Superior temporal gyrus (tissue), 1 donor: ENCODE data around the gene CSAG3.
"Not testable (repeated sequence)": the region's sequence is repeated elsewhere in the genome, so short reads cannot be mapped to it uniquely, and the experiment has no call there.

ENCODE experiments used
- DNase-seq: peaks from one replicate; pipeline ENCODE4 v3.0.0-alpha.2; 2016; ENCODE audit errors: extremely low spot score

CSAG3 gene

GRCh38 chrX:152758918-152759317 lies at the start of gene CSAG3:
TSS of gene CSAG3 (plus strand) at chrX:152759218.
- not testable (repeated sequence) for DNase-seq

GRCh38 chrX:152713195-152713594 lies 45.8 kb upstream of the CSAG3 start:
- DNase-seq = not testable (repeated sequence)

DNA sequence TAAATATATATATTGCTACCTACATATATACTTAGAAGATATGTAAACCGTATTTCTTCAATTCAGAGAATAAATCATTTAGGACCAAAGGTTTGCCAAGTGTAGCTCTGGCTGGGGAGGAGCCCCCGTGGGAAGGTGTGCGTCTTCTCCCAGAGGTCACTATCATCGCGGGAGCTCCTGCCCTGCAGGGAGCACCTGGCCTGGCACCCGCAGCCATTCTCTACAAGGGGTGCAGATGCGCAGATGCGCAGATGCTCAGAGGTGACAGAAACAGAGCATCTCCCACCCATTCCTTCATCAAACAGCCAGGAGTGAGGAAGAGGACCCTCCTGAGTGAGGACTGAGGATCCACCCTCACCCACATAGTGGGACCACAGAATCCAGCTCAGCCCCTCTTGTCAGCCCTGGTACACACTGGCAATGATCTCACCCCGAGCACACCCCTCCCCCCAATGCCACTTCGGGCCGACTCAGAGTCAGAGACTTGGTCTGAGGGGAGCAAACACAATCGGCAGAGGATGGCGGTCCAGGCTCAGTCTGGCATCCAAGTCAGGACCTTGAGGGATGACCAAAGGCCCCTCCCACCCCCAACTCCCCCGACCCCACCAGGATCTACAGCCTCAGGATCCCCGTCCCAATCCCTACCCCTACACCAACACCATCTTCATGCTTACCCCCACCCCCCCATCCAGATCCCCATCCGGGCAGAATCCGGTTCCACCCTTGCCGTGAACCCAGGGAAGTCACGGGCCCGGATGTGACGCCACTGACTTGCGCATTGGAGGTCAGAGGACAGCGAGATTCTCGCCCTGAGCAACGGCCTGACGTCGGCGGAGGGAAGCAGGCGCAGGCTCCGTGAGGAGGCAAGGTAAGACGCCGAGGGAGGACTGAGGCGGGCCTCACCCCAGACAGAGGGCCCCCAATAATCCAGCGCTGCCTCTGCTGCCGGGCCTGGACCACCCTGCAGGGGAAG lies 44.9 kb upstream of the CSAG3 start, which contains the start of gene MAGEA2B:
TSS of gene MAGEA2B (plus strand) at position 814 of the 973 bp plus-strand sequence. CDS start 2,479 bp downstream, outside the sequence.
- DNase-seq = not testable (repeated sequence)

DNA sequence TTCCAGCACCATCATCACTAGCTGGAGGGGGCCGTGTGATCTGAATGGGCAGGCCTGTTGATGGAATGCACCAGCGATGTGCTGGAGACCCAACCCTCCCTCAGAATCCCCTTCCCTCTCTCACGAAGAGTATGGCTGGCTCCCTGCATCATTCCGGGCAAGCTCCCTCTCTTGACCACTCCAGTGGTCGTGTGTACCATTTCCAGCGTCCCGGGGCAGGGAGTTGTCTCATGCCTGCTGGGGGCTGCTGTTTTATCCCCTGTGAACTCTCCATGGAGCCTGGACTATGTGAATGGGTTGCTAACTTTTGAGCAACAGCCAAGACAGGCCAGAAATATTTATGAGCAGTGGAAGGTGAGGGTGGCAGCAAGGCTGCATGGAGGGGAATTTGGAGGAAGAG lies 33.6 kb upstream of the CSAG3 start:
- no peak for DNase-seq

DNA sequence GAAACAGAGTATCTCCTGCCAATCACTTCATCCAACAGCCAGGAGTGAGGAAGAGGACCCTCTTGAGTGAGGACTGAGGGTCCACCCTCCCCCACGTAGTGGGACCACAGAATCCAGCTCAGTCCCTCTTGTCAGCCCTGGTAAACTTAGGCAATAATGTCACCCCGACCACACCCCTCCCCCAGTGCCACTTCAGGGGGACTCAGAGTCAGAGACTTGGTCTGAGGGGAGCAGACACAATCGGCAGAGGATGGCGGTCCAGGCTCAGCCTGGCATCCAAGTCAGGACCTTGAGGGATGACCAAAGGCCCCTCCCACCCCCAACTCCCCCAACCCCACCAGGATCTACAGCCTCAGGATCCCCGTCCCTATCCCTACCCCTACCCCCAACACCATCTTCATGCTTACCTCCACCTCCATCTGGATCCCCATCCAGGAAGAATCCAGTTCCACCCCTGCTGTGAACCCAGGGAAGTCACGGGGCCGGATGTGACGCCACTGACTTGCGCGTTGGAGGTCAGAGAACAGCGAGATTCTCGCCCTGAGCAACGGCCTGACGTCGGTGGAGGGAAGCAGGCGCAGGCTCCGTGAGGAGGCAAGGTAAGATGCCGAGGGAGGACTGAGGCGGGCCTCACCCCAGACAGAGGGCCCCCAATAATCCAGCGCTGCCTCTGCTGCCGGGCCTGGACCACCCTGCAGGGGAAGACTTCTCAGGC lies 25.6 kb upstream of the CSAG3 start, which contains the start of the genes CSAG1 and MAGEA12:
TSS of gene CSAG1 (minus strand) at position 461 of the 715 bp plus-strand sequence. CDS start 1,261 bp downstream, outside the sequence.
TSS of gene MAGEA12 (plus strand) at position 497 of the 715 bp plus-strand sequence. CDS start 2,405 bp downstream, outside the sequence.
- DNase-seq = no peak

DNA sequence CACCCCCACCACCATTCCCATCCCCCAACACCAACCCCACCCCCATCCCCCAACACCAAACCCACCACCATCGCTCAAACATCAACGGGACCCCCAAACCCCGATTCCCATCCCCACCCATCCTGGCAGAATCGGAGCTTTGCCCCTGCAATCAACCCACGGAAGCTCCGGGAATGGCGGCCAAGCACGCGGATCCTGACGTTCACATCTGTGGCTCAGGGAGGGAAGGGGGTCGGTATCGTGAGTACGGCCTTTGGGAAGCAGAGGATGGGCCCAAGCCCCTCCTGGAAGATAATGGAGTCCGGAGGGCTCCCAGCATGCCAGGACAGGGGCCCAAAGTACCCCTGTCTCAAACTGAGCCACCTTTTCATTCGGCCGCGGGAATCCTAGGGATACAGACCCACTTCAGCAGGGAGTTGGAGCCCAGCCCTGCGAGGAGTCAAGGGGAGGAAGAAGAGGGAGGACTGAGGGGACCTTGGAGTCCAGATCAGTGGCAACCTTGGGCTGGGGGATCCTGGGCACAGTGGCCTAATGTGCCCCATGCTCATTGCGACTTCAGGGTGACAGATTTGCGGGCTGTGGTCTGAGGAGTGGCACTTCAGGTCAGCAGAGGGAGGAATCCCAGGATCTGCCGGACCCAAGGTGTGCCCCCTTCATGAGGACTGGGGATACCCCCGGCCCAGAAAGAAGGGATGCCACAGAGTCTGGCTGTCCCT lies 24.7 kb upstream of the CSAG3 start:
- not testable (repeated sequence) for DNase-seq

DNA sequence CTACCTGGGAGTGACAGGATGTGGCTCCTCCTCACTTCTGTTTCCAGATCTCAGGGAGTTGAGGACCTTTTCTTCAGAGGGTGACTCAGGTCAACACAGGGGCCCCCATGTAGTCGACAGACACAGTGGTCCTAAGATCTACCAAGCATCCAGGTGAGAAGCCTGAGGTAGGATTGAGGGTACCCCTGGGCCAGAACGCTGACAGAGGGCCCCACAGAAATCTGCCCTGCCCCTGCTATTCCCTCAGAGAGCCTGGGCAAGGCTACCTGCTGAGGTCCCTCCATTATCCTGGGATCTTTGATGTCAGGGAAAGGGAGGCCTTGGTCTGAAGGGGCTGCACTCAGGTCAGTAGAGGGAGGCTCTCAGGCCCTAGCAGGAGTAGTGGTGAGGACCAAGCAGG lies 23.9 kb upstream of the CSAG3 start:
- no peak for DNase-seq

- no peak for DNase-seq
These were observed 23.0 kb upstream of the CSAG3 start for GRCh38 chrX:152735860-152736511.

DNA sequence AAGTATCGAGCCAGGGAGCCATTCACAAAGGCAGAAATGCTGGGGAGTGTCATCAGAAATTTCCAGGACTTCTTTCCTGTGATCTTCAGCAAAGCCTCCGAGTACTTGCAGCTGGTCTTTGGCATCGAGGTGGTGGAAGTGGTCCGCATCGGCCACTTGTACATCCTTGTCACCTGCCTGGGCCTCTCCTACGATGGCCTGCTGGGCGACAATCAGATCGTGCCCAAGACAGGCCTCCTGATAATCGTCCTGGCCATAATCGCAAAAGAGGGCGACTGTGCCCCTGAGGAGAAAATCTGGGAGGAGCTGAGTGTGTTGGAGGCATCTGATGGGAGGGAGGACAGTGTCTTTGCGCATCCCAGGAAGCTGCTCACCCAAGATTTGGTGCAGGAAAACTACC lies 22.5 kb upstream of the CSAG3 start:
- not testable (repeated sequence) for DNase-seq

- DNase-seq = no peak
These were observed 20.5 kb upstream of the CSAG3 start for GRCh38 chrX:152738560-152738959.

DNA sequence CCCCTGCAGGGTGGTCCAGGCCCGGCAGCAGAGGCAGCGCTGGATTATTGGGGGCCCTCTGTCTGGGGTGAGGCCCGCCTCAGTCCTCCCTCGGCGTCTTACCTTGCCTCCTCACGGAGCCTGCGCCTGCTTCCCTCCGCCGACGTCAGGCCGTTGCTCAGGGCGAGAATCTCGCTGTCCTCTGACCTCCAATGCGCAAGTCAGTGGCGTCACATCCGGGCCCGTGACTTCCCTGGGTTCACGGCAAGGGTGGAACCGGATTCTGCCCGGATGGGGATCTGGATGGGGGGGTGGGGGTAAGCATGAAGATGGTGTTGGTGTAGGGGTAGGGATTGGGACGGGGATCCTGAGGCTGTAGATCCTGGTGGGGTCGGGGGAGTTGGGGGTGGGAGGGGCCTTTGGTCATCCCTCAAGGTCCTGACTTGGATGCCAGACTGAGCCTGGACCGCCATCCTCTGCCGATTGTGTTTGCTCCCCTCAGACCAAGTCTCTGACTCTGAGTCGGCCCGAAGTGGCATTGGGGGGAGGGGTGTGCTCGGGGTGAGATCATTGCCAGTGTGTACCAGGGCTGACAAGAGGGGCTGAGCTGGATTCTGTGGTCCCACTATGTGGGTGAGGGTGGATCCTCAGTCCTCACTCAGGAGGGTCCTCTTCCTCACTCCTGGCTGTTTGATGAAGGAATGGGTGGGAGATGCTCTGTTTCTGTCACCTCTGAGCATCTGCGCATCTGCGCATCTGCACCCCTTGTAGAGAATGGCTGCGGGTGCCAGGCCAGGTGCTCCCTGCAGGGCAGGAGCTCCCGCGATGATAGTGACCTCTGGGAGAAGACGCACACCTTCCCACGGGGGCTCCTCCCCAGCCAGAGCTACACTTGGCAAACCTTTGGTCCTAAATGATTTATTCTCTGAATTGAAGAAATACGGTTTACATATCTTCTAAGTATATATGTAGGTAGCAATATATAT lies 5.0 kb upstream of the CSAG3 start, which contains the start of gene MAGEA2:
TSS of gene MAGEA2 (minus strand) at position 157 of the 965 bp plus-strand sequence. CDS start 2,479 bp downstream, outside the sequence.
- not testable (repeated sequence) for DNase-seq

- DNase-seq = not testable (repeated sequence)
These were observed 4.1 kb upstream of the CSAG3 start for GRCh38 chrX:152754871-152755270.

GRCh38 chrX:152759544-152759943 lies 526 bp downstream of the CSAG3 start:
- not testable (repeated sequence) for DNase-seq

DNA sequence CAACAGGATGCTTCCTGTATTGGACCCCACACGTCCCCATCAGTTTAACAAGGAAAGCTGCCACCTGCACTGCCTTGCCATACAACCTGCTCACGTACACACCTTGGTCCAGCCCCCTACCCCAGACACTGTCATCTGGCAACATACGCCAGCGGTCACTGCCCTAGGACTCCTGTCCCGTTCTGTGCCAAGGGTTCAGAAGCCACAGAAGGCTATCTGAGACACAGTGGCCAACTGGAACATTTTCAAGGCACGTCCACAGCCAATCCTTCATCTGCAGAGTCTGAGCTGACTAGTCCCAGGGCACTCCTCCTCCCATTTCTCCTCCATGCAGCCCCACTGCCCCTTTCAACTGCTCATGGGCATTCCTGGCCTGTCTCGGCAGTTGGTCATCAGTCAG lies 2.6 kb downstream of the CSAG3 start:
- DNase-seq = not testable (repeated sequence)

- DNase-seq = not testable (repeated sequence)
These were observed 7.5 kb downstream of the CSAG3 start for GRCh38 chrX:152766562-152766961.

DNA sequence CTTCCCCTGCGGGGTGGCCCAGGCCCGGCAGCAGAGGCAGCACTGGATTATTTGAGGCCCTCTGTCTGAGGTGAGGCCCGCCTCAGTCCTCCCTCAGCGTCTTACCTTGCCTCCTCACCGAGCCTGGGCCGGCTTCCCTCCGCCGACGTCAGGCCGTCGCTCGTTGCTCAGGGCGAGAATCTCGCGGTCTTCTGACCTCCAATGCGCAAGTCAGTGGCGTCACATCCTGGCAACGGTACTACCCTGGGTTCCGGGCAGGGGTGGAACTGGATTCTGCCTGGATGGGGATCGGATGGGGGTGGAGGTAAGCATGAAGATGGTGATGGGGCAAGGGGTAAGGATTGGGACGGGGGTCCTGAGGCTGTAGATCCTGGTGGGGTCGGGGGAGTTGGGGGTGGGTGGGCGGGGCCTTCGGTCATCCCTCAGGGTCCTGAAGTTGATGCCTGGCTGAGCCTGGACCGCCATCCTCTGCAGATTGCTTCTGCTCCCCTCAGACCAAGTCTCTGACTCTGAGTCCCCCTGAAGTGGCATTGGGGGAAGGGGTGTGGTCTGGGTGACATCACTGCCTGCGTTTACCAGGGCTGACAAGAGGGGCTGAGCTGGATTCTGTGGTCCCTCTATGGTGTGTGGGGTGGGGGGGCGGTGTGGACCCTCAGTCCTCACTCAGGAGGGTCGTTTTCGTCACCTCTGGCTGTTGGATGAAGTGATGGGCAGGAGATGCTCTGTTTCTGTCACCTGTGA lies 10.7 kb downstream of the CSAG3 start, which contains the start of gene MAGEA6:
TSS of gene MAGEA6 (minus strand) at position 141 of the 741 bp plus-strand sequence. CDS start 2,039 bp downstream, outside the sequence.
- not testable (repeated sequence) for DNase-seq

- not testable (repeated sequence) for DNase-seq
These were observed 28.0 kb downstream of the CSAG3 start for GRCh38 chrX:152787062-152787461.

GRCh38 chrX:152798945-152799344 lies 39.9 kb downstream of the CSAG3 start:
- DNase-seq = no peak

DNA sequence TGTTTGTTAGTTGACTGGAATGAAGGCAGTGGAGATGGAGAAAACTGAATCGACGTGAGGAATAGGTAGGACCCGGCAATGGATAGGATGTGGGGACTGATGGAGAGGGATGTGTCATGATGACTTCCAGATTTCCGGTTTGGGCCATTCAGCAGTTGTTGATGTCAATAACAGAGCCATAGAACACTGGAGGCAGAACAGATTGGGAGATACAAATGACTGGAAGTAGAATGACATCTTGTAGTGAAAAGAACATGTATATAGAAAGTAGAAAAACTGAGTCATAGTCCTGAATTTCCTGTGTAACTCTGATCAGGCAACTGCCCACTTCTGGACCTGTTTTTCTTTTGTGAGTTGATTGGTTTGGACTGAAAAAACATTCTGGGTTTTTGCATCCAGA lies 47.0 kb downstream of the CSAG3 start:
- DNase-seq = no peak
